COLO668 (cell line): ENCODE data around the gene PRKD1.
"Not testable (repeated sequence)": the region's sequence is repeated elsewhere in the genome, so short reads cannot be mapped to it uniquely, and the experiment has no call there.

Experiments
- DNase-seq: peaks from one replicate; lab custom pipeline; 2025; ENCODE audit not compliant: unreplicated experiment; lab: John Stamatoyannopoulos, UW

PRKD1 gene

DNA sequence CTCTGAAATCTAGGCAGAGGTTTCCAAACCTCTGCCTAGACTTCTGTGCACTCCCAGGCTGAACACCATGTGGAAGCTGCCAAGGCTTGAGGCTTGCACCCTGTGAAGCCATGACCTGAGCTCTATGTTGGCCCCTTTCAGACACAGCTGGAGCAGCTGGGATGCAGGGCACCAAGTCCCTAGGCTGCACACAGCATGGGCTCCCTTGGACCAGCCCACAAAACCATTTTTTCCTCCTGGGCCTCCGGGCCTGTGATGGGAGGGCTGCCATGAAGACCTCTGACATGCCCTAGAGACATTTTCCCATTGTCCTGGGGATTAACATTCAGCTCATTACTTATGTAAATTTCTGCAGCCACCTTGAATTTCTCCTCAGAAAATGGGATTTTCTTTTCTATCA, 88.0 kb downstream of the PRKD1 start:
- DNase-seq: not testable (repeated sequence)

DNA sequence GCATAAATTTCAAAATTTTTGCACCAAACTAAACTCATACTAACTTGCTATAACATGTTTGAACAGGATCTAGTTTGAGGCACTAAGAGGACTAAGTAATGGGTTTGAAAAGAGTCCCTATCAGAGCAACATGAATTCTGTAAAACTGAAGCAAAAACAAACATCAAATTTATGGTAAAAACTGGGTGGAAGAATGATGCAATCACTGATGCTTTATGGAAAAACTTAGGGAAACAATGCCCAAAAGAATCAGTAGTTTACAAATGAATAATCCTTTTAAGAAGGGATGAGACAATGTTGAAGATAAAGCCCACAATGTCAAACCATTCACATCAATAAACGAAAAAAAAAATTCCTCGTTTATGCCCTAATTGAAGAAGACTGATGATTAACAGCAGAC, 88.9 kb downstream of the PRKD1 start:
- DNase-seq: no peak

DNA sequence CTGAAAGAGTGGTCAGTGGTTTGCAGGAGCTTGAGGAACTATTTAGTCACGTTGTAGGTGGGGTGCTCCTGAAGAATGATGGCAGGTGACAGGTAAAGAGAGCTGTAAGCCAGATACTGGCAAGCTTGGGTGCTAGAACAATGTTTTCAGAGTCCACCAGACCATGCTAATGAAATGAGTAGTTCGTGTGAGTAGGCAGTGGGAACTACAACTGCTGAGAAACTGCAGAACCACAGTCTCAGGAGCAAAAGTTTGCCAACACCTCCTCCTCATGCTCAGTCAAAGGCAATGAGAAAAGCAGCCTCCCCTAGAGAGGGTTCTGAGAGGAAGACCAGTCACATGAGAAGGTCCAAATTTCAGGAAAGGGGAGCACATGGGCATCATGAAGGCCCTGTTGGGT, 91.3 kb downstream of the PRKD1 start:
- DNase-seq: no peak

DNA sequence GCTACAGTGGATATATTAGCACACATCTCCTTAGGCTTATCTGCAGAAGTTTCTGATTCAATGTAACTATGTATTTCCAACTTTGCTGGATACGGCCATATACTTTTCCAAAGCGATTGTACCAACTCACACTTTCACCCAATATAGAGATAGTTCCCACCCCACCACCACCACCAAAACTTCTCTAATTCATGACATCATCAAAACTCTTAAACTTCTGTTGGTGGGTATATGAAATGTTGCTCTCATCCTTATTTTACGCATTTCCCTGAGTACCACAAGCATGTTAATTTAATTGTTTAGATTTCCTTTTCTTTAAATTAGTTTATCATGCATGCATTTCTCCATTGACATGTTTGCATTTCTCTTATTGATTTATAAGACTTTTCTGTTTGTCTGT, 95.6 kb downstream of the PRKD1 start:
- no peak for DNase-seq

DNA sequence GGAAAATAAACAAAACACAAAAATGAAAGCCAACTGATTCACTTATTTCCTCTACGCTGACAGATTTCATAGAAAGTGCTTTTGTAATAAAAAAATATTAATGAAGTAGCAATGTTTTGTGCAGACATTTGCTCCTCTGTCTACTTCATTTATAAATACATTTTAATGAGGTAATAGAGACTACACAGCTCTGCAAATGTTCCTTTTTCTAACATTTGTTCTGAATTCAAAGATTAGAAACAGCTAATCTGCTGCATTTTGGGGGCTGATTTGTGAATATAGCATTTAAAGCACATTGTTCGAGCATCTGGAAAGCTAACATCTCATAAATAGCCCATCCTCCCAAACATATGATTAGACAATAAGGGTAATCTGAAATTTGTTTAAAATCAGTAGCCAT, 97.8 kb downstream of the PRKD1 start:
- DNase-seq: no peak

DNA sequence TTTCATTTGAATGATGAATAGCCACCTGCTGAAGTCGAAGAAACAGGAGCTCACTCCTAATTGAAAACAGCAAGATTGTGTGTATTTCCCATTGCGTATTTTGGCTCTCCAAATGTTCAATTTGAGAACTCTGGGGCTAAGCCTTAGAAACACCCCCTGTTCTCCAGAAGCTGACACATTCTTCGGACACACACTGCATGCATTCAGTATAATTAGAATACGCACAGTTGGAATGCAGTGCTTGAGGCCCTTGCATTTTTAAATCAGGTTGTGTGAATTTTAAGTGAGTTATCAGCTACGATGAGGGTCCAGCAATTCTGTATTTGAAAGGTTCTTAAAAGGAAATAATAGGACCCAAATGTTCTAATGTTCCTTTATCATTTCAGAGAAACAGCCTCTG, 103.8 kb downstream of the PRKD1 start:
- no peak for DNase-seq

DNA sequence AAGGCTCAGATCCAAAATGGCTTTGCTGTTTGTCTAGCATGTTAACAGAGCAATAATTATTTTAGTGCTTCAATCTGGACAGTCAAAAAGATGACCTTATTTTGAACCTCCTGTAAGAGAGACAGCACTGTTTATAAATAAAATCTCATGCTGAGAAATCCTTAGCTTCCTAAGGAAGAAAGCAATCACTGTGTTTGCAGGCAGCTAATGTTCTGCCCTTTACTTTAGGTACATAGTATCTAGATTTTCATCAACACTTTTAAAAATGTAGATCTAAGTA, 105.3 kb downstream of the PRKD1 start:
- no peak for DNase-seq

DNA sequence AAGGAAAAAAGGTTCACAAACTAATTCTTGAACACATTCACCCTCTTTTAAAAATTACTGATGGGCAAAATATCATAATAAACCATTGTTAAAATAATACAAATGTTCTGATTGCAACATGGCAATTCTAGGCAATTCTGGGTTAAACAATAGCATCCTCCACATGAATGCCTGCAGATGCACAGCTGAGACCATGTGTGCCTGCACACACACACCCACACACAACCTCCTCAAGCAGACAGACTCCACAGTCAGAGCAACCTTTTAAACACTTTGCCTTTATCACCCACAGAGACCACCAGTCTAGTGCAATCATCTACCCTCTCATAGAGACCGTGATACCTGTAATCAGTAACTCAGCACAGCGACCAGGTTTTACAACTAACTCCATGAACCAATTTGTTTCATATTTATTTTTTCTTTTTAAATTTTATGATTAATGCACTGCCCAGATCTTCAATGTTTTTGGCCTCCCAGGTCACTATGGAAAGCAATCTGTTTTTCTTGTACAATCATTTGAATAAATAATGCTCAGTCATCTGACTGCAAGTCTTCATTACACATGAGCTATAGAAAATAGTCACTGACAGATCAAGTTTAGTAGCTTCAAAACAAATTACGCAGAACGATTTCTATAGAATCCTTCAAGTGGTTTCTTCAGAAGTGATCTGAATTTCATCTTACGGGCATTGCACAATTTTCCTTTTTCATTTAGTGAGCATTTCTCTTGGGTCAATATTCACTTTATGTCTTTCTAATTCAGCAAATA, 105.8 kb downstream of the PRKD1 start:
- DNase-seq: no peak

DNA sequence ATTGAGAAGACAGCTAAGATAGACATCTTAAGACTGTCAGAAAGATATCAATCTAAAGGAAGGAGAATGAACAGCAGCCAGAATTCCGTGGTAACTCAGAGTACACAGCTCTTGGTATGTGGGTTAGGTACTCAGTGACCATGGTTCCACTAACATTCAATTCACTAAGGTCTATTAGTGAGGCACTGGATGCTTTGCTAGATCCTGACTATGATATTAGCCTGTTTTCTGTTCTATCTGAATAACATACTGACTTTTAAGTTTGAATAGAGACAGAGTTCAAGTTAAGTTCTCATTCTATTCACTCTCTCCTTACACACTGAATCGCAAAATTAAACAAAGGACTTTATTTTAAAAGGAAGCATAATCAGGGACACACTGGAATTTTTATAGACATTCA, 106.4 kb downstream of the PRKD1 start:
- DNase-seq: no peak

DNA sequence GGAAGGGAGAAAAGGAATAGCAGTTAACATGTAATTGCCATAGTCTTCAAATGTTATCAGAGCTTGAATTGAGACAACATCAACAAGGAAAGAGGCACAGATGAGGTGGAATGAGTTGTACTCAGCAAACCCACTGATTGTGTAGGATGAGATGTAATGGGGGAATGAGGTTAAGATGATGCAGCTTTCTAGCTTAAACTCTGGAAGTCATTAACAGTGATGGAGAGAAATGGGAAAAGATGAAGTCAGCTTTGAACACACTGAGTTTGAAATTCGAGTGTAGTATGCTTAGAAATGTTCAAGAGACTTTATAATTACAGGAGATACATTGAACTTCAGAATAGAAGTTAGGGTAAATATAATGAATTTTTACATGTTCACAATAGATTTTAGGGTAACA, 106.9 kb downstream of the PRKD1 start:
- no peak for DNase-seq

DNA sequence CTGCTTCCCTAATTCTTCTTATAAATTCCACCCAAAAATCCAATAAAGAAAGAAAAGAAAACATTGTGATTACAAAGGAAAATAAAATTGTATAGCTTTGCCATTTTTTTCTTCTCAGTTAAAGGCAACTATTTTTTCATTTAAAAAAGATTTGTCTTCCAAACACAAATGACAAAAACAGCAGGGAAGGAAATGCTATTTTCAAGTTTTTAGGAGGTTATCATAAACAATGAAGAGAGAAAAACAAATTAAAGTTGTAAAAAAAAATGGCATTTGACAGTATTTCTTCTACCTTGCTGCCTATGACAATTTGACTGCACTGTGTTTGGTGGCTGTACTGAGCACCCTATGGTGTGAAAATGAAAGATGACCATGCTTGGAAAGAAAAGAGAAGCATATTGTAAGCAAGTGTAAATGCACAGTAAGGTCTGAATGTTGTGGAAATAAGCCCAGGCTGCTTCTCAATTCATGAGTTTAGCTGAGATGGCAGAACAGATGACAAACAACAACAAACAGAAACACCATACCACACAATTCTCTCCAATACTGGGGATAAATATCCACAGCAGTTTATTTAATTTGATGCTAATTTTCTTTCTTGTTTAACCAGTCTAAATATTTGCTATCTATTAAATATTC, 109.8 kb downstream of the PRKD1 start:
- DNase-seq: no peak

DNA sequence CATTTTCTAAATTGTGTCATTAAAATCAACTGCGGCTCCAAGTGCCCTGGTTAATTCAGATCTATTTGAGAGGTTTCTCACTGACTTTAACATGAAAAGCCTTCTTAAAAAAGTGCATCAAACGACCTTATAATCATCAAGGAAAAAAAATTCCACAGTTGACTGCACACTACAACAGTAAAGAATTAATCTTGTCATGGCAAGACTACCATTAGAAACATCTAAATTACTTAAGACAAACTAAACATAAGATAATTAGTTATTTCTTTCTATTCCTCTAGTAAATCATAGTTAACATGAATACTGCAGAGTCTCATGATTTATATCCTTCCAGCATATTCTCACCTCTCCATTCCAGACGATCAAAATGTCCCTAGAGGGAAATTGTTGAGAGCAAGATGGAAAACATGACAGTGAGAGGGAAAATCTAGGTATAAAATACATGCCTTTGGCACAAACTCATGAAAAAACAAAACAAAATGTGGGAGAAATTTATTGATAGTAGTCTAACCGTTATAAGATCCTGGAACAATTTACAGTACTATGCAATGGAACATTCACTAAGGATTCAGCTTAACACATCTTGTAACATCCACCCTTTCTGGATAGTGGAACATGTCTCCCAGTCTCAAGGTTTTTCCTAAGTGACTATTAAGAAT, 112.5 kb downstream of the PRKD1 start:
- no peak for DNase-seq

DNA sequence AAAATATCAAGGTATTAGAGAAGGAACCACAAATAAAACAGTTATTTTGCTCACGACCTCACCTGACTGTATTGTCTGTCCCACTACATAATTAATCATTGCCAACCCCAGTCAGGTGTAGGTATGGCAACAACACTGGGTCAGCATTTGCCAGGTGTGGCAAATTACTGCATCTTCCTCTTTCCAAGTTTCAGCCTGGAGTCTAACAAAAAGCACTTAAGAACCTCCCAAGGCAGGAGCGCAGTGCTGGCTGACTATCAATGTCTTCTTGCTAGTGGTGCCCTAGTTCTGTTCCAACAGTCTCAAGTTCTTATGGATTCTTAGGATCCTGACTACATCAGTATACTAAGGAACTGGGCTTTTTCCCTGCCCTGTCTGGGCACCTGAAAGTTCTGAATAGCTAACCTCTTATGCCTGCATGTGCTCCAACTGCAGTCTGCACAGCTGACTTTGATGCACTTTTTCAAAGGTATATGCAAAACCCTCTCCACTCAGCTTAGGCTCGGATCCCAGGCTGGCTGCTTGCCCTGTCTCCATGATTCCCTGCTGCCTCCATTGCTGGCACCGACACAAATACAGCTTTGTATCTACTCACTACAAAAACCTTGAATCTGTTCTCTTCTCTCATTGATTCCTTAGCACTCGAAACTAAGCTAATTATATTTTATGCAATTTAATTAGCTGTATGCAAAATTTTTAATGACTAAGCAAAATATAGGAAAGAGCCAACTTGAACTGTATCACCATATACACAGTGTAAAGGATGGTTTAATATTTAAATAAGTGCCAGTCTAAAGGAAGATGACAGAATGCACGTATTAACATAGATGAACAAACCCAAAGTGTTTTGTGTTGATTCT, 113.3 kb downstream of the PRKD1 start:
- no peak for DNase-seq

DNA sequence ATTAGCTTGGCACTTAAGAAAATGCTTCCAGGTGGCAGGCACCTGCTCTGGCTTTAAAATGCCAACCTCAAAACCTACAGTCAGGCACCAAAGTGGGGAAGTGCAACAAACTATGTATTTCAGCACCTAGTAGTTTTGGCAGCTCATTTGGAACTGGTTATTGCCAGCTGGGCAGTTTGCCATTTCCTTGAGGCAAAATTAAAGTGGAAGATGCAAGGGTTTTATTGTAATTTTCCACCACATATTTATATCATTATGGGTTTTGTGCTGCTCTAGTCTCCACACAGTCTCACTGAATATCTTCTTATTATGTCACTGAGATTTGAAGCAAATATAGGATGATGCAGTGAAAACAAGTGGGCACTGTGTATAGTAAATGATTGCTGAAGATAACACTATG, 117.0 kb downstream of the PRKD1 start:
- no peak for DNase-seq

DNA sequence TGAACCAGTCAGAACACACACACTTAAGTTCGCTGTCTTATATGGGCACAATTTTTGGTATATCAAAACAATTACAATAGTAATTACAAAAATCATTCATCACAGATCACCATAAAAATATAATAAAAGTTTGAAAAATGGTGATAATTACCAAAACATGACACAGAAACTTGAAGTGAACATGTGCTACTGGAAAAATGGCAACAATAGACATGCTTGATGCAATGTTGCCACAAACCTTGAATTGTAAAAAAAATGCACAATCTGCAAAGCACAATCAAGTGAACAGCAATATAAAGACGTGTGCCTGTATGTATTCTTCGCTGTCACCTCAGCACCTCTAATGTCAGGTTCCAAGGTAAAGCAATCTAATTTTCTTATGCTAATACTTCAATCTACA, 117.6 kb downstream of the PRKD1 start:
- DNase-seq: no peak

DNA sequence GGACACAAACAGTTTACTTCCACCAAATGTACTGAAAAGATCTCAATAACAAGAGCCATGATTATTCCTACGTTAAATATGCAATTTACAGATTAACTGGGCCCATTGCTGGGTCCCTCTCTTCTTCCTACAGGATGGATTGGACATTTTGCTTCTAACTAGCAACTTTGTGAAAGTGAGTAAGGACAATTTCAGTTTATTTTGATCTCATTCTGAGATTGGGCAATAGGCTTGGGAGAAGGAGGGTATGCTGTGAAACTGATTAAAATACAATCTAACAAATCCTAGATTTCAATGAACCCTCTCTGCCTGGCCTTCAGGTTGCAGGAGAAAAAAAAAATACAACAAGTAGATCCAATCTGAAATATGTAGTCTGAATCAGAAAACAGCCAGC, 121.5 kb downstream of the PRKD1 start:
- DNase-seq: no peak

DNA sequence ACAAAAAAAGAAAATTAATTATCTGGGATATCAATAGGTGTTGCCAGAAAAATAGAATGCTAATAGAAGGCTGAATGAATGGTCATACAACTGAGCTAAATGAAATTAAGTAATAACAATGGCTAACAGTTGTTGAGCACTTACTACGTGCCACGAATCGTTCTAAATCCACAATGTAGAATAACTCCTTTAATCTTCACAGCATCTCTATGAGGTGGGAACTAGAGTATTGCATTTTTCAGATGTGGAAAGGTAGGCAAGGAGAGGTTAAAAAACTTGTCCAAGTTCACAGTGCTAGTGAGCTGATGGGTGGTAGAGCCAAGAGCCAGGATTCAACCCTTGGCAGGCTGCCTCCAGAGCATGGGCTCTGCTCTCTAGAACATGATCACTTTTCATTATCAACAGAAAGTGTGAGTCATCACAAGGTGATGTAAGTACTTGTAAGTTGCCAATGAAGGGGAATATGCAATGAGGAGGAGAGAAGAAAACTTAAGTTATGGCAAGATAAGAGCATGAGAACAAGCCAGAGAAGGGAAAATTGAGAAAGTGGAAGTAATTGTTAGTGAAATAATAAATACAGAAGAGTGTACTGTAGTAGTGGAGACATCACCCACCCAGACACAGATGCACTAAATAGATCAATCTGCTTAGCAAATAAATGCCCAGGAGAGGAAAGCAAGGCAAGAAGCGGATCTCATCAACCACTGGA, 122.1 kb downstream of the PRKD1 start:
- DNase-seq: no peak

DNA sequence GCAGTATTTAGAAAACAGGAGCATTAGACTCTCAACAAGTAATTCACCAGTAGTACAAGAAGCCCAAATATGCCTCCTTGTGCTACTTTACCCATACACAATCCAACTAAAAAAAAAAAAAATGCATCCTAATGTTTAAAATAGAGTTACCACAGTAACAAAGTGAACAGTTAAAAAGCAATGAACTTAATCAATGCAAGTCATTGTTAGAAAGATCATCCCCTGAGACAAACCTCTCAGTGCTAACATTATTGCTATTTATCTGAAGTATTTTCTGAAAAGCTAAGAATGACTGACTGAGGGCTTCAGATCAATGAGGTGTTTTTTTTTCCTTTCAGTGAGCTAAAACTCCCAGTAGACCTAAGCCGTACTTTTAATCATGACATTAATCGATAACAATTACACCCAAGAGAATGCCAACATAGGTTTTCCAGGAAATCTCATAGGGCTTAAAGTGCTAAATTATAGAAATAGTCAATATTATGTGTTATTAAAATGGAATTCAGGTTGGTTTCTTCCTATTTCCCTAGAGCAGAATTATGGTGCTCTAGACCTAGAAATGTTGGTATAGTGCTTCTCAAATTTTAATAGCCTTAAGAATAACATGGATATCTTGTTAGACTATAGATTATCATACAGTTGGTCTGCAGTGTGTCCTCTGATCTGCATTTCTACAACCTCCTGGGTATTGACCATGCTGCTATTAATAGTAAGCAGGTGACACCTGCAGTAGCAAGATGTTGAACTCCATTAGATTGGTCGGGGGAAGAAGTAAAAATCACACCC, 123.0 kb downstream of the PRKD1 start:
- DNase-seq: no peak

DNA sequence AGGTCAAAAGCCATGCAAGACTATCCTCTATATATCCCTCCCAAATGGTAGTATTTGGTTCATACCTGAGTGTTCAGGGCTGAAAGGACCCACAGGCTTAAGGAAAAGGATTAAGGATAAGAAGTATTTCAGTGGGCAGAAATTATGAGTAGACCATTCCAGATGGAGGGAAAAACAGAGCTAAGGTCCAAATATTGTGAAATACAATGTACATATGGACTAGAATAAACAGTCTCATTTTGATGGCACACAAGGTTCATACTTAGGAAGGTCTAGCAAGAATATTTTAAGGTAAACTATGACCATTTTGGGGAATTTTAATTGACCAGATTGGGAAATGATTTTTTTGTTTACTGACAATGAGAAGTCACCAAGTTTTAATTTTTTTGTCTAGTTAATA, 124.6 kb downstream of the PRKD1 start:
- DNase-seq: no peak

DNA sequence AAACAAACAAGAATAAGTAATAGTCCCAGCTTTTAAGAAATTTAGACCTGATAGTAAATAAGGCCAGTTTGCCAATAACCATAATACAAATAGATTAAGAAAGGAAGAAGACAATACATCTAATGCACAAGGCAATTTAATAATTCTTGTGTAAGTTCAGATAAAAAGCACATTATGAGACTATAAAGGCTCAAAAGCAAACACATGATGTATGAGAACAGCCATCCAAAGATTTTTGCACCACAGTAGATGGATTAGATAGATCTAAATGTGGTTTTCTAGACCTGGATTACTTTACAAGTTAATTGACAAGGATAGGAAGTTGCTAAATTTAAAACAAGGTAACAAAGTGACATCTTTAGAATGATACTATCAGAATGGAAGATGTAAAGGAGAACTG, 125.4 kb downstream of the PRKD1 start:
- no peak for DNase-seq
